Measurements from ENCODE around the gene ZBTB20. TPM values are rescaled to one million over a fixed set of nuclear protein-coding genes. Genes with fewer than 3 reads are reported as not detected.

ZBTB20 gene
- total RNA-seq, 1 donor from 2014 or later = 19.1 TPM

DNA sequence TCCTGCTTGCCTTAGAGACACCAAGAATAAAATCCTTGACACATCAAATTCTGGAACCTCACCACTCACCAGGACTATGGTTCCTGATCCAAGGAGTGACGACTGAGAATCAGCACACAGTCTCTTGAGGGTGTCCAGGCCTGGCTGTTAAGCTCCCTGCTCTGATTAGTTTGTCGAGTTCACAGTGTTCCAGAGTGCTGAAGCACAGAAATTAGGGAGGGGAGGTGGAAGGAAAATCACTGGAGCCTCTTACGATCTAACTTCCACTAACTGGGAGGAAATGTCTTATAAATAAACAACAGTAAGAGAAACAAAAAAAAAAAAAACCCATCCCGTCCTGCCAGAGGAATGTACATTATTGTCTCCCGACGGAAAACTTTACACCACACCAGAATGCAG is 523.0 kb downstream of the ZBTB20 start:
- Mint-ChIP-seq H3K4me3 (ENCODE audit: unreplicated experiment) (peak overlapping the region; percentile 63), H3K36me3 (ENCODE audit: unreplicated experiment) (no peaks in the 10 kb centered on the region), H3K4me1 (ENCODE audit: unreplicated experiment) (peaks cover 38% of the 10 kb centered on the region), H3K27ac (ENCODE audit: unreplicated experiment) (peak overlapping the region; percentile 95), H3K27me3 (ENCODE audit: unreplicated experiment) (no peaks in the 10 kb centered on the region), H3K9me3 (ENCODE audit: unreplicated experiment) (no peaks in the 10 kb centered on the region)
- TF ChIP-seq CTCF (IDR thresholded peaks at IDR 0.05) = no peak
- DNase-seq (ENCODE audit: extremely low spot score, unreplicated experiment) = no peak

DNA sequence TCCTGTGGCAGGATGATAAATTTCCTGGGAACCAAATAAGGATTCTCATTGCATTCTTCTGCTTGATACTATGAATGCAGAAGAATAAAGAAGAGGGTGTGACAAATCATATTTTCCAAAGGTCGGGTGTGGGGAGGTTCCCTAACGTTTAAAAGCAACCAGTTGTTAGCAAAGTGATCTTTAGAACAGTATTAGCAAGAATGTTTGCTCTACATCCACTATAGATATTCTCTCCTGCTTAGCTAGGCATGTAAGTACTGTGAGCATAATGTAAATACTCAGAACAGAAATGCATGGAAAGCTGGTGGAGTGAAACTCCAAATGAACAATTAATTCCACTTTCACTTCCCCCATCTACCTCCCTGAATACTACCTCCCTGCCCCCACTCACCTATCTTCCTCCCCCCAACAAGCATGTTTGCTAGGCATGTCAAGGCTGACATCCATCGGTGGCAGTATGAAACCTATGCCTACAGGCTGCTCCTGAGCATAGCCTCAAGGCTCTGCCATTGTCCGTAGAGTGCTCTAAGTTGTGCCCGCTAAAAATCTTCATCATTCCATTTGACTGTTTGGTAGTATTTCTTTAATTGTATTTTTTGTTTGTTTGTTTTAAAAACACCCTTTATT is 523.6 kb downstream of the ZBTB20 start:
- Mint-ChIP-seq H3K36me3 (ENCODE audit: unreplicated experiment) (no peaks in the 10 kb centered on the region), H3K9me3 (ENCODE audit: unreplicated experiment) (no peaks in the 10 kb centered on the region), H3K27me3 (ENCODE audit: unreplicated experiment) (no peaks in the 10 kb centered on the region), H3K4me1 (ENCODE audit: unreplicated experiment) (peaks cover 38% of the 10 kb centered on the region), H3K4me3 (ENCODE audit: unreplicated experiment) (peak overlapping the region; percentile 63), H3K27ac (ENCODE audit: unreplicated experiment) (peak overlapping the region; percentile 95)
- TF ChIP-seq CTCF (IDR thresholded peaks at IDR 0.05) = no peak
- no peak for DNase-seq (ENCODE audit: extremely low spot score, unreplicated experiment)

GRCh38 chr3:114622001-114622400 is 525.1 kb downstream of the ZBTB20 start:
- DNase-seq (ENCODE audit: extremely low spot score, unreplicated experiment) = no peak
- no peaks in the 10 kb centered on the region for H3K27me3 Mint-ChIP-seq (ENCODE audit: unreplicated experiment)
- TF ChIP-seq CTCF (IDR thresholded peaks at IDR 0.05) = no peak
- no peaks in the 10 kb centered on the region for H3K9me3 Mint-ChIP-seq (ENCODE audit: unreplicated experiment)
- H3K4me3 Mint-ChIP-seq (ENCODE audit: unreplicated experiment) = no peak overlapping the region
- peaks cover 38% of the 10 kb centered on the region for H3K4me1 Mint-ChIP-seq (ENCODE audit: unreplicated experiment)
- no peaks in the 10 kb centered on the region for H3K36me3 Mint-ChIP-seq (ENCODE audit: unreplicated experiment)
- H3K27ac Mint-ChIP-seq (ENCODE audit: unreplicated experiment) = no peak overlapping the region

- no peak for DNase-seq (ENCODE audit: extremely low spot score, unreplicated experiment)
- TF ChIP-seq CTCF (IDR thresholded peaks at IDR 0.05) = no peak
- no peaks in the 10 kb centered on the region for H3K9me3 Mint-ChIP-seq (ENCODE audit: unreplicated experiment)
- H3K4me3 Mint-ChIP-seq (ENCODE audit: unreplicated experiment) = no peak overlapping the region
- no peaks in the 10 kb centered on the region for H3K36me3 Mint-ChIP-seq (ENCODE audit: unreplicated experiment)
- peaks cover 27% of the 10 kb centered on the region for H3K4me1 Mint-ChIP-seq (ENCODE audit: unreplicated experiment)
- H3K27ac Mint-ChIP-seq (ENCODE audit: unreplicated experiment) = no peak overlapping the region
- no peaks in the 10 kb centered on the region for H3K27me3 Mint-ChIP-seq (ENCODE audit: unreplicated experiment)
These were observed 527.3 kb downstream of the ZBTB20 start for GRCh38 chr3:114619771-114620170.

DNA sequence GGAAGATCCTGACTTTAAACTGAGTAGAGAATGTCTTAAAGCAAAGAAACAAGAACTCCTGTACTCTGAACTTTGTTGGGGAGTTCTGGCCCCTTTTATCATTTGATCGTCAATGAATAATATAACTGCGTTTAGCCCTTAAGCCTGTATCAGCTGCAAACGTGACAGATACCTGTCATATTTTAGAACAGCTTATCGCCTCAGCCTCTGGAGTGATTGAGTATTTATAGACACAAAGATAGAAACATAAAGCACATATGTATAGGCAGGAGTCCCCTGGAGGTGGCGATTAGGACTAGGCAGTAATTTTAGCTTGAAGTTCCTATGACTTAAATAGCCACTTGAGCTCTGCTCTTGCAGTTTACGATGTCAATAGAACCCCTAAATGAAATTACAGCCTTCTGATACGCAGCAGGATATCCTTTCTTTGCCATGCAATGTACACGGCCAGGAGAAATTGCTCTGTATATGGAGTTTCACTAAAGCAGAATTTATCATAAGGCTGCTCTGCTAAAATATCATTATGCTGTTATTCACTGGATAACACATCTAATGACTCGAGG is 531.5 kb downstream of the ZBTB20 start:
- no peak for TF ChIP-seq CTCF (IDR thresholded peaks at IDR 0.05)
- H3K36me3 Mint-ChIP-seq (ENCODE audit: unreplicated experiment) = no peaks in the 10 kb centered on the region
- no peaks in the 10 kb centered on the region for H3K4me1 Mint-ChIP-seq (ENCODE audit: unreplicated experiment)
- DNase-seq (ENCODE audit: extremely low spot score, unreplicated experiment) = no peak
- no peak overlapping the region for H3K27ac Mint-ChIP-seq (ENCODE audit: unreplicated experiment)
- no peaks in the 10 kb centered on the region for H3K9me3 Mint-ChIP-seq (ENCODE audit: unreplicated experiment)
- no peak overlapping the region for H3K4me3 Mint-ChIP-seq (ENCODE audit: unreplicated experiment)
- no peaks in the 10 kb centered on the region for H3K27me3 Mint-ChIP-seq (ENCODE audit: unreplicated experiment)
